ENCODE results near the gene ARID5A.

The ARID5A gene

DNA sequence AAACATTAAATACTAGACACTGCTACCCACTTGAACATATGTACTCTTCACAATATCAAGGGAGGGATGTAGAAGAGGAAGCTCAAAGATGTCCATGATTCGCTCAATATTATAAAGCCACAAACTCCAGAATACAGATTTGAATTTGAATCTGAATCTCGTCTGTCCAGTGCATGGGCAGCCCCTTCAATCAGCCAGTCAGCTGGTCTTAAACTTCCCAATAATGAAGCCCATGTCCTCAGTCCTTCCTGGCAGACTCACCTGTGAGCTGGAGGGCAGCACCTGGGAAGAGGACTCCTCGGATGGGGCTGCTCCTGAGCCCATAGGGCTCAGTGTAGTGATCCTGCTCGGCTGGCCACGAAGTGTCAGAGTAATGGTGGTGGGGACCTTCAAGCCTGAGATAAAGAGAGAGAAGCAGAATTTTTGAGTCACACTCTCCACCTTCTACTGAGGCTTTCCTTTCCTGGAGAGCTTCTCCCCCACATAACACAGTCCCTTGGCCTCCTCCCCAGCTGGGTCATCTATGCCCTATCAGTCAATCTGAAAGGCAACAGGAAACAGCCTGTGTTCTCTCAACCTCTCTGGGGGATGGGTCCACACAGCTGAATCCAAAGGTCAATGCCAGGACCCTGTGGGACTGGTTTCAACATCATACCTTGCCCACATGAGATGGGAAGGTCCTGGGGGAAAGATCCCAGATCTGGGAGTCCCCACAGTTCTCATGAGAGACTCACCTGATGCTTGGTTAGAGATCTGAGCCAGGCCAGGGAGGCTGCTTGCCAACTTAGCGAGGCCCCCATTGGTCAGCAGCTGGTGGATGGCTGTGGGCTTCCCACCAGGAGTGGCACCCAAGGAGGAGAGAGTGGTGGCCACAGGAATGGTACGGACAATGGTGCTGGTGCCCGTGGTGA lies 65.1 kb downstream of the ARID5A start:
- DNase-seq (ENCODE audit: low read depth) = no peak

Measured in HS-27A (cell line).